NT2/D1 (cell line): Measurements from ENCODE around the gene STAP2.

Experiments
- DNase-seq: peaks from one replicate; pipeline ENCODE4 v3.0.0-alpha.2; 2011; ENCODE audit warnings: low read depth, low spot score
- H3K27me3 ChIP-seq: 2 replicates; pipeline ENCODE4 v1.6.0; 2011; ENCODE audit warnings: mild to moderate bottlenecking; ENCODE audit not compliant: insufficient read length, insufficient read depth
- H3K36me3 ChIP-seq: 2 replicates; pipeline ENCODE4 v1.6.1; 2011; ENCODE audit warnings: mild to moderate bottlenecking, low read length, mixed read lengths; ENCODE audit not compliant: insufficient read depth, insufficient read length
- H3K4me1 ChIP-seq: 2 replicates; pipeline ENCODE4 v1.5.1; 2011; ENCODE audit not compliant: insufficient read depth, insufficient read length
- H3K4me3 ChIP-seq: 2 replicates; pipeline ENCODE4 v1.5.1; 2011; ENCODE audit warnings: low read depth; ENCODE audit not compliant: insufficient read length
- H3K9ac ChIP-seq: 2 replicates; pipeline ENCODE4 v1.6.0; 2011; ENCODE audit warnings: low read depth; ENCODE audit not compliant: insufficient read length
- H3K9me3 ChIP-seq: 2 replicates; pipeline ENCODE4 v1.5.1; 2011; ENCODE audit warnings: mild to moderate bottlenecking, low read length; ENCODE audit not compliant: insufficient read depth
- SUZ12 ChIP-seq: IDR thresholded peaks from 2 replicates; pipeline ENCODE4 v1.6.1; 2011; ENCODE audit not compliant: insufficient read length, insufficient read depth; ENCODE audit errors: extremely low read depth
- YY1 ChIP-seq: IDR thresholded peaks from 2 replicates; pipeline ENCODE4 v1.6.1; 2011; ENCODE audit not compliant: insufficient read length, insufficient read depth
- ZNF274 ChIP-seq: IDR thresholded peaks from 2 replicates; pipeline ENCODE4 v1.6.1; 2011; ENCODE audit warnings: mild to moderate bottlenecking, low read depth, low read length

The STAP2 gene

DNA sequence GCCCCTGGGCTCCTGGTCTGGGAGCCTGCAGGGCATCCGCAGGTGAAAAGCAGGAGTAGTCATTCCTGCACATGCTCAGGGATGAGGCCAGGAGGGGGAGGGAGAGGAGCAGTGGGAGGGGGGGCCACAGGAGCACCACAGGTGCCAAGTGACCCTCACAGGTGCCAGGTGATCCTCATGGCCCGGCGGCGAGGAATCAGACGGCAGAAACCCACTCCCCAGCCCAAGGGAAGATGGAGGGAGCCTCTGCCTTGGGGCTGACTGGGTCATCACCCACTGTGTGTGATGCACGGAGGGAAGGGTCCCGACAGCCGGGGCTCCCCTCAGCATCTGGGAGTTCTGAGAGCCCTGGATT is 34.4 kb upstream of the STAP2 start:
- no peak for TF ChIP-seq ZNF274
- no peak for TF ChIP-seq YY1
- no peak for TF ChIP-seq SUZ12
- peaks cover 39% of the 10 kb centered on the region for H3K36me3 ChIP-seq
- H3K4me1 ChIP-seq = peaks cover 57% of the 10 kb centered on the region
- no peaks in the 10 kb centered on the region for H3K9me3 ChIP-seq
- no peaks in the 10 kb centered on the region for H3K27me3 ChIP-seq
- no peak for DNase-seq
- H3K4me3 ChIP-seq = no peak overlapping the region
- H3K9ac ChIP-seq = no peak overlapping the region

DNA sequence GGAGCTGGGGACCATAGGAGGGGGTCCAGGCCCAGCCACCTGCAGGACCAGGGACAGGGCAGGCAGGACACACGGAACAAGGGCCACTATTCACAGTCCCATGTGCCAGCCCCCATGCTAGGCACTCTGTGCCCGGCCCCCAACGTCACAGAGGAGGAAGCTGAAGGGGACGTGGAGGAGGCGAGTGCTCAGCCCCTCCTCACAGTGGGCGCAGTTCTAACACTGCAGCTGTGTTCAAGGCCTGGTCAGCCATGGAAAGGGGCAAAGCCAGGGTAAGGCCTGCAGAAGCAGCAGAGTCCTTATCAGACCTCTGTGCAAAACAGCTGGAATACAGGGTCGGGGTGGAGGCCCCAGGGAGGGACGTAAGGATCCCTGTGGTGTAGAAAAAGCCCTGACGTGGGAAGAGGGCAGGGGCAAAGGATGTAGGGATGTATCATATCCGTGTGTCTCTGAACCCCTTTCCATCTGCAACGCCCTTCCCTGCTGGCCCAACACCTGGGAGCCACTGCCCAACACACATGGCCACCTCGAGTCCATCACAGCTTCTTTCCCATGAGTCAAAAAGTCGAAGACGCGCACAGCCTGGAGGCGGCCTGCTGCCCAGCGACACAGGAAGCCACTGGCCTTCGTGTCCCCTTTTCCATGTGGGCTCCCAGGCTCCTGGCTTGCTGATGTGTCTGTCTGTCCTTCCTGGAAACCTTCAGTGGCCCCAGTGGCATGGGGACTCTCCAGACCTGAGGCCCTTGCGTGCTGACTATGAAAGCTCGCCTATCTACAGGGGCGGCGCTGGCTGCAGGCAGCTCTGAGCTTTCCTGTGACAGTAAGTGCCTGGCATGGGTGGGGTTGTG is 33.8 kb upstream of the STAP2 start:
- Histone ChIP-seq H3K9me3 (no peaks in the 10 kb centered on the region), H3K4me3 (no peak overlapping the region), H3K4me1 (peaks cover 56% of the 10 kb centered on the region), H3K27me3 (no peaks in the 10 kb centered on the region), H3K36me3 (peaks cover 42% of the 10 kb centered on the region), H3K9ac (peak overlapping the region; percentile 36)
- DNase-seq = no peak
- TF ChIP-seq YY1 = no peak

DNA sequence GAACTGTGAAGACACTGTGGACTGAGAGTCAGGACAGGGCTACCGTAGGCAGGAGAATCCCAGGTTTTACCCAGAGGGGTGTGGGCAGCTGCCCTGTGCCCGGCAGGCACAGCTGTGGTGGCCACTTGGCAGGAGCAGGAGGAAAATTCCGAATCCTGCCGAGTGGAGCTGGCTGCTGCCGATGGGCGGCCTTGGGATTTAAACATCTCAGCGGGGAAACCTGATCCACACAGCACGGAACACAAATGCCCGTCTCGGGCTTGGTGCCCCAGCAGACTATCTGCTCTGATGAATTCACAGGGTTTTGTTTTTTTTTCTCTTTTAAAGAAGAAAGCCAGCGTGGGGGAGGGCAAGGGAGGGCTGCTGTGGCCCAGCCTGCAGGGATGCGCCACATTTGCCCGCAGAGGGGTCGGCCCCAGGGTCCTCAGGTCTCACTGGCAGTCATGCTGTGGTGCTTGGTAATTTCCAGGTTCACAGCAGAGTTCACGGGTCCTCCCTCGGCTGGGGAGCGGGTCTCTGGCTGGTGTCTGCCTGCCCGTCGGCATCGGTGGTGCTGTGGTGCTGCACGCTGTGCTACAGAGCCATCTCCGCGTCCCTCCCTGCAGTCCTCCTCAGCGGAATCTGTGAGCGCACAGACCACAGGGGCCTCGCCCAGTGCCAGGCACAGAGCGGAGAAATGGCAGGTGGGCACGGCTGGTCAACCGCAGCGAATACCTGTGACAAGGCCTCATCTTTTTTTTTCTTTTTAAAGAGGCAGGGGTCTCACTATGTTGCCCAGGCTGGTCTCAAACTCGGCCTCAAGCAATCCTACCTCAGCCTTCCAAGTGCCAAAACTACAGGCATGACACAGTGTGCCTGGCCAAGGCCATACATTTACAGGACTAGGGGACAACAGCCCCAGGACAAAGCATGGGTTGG is 32.9 kb upstream of the STAP2 start:
- Histone ChIP-seq H3K36me3 (peaks cover 51% of the 10 kb centered on the region), H3K4me3 (no peak overlapping the region), H3K27me3 (no peaks in the 10 kb centered on the region), H3K4me1 (peaks cover 49% of the 10 kb centered on the region), H3K9ac (peak overlapping the region; percentile 27), H3K9me3 (no peaks in the 10 kb centered on the region)
- no peak for TF ChIP-seq YY1
- no peak for TF ChIP-seq SUZ12
- TF ChIP-seq ZNF274 = no peak
- DNase-seq = no peak

DNA sequence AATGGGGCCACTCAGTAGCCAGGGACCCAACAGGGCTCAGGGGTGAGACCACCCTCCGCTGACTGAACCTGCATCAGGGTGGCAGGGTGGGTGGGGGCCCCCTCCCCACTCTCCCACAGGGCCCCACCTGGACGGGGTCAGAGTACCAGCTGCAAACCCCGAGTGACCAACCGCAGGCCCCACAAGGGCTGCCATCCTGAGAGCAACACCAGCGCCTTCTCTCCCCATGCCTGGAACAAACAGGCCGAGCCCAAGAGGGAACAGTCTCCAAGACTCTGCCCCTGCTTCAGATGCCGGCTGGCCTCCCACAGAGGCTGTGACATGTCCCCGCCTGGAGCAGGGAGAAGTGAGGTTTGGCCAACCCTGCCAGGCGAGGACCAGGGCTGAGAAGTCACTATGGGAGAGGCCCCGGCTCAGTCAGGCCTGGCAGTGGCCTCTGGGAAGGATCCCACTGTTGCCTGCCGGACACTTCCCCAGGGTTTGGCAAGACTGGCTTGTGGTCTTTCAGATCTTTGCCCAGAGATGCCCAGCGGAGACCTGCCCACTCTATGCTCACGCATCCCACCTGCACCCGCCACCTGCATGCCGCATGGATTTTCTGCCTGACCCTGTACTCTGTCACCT is 31.9 kb upstream of the STAP2 start:
- no peak for TF ChIP-seq SUZ12
- TF ChIP-seq ZNF274 = no peak
- TF ChIP-seq YY1 = no peak
- no peak overlapping the region for H3K9ac ChIP-seq
- H3K4me3 ChIP-seq = no peak overlapping the region

DNA sequence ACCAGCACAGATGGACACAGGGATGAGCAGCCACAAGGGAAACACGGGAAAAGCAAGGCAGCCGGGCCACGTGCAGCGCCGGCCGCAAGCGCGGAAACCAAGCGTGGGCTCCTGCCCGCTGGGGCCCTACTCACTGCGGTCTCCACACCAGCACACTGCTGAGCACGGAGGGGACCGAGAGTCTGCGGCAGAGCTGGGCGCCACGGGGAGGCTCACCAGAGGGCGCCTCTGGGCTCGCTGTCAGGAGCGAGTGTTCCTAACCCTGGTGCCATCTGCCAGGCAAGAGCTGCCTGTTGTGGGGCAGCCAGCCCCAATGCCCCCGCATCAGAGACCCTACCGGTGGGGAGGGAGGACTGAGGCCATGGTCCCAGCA is 31.2 kb upstream of the STAP2 start:
- Histone ChIP-seq H3K4me1 (peaks cover 44% of the 10 kb centered on the region), H3K4me3 (no peak overlapping the region), H3K27me3 (no peaks in the 10 kb centered on the region), H3K9me3 (no peaks in the 10 kb centered on the region), H3K36me3 (peaks cover 67% of the 10 kb centered on the region), H3K9ac (no peak overlapping the region)
- DNase-seq = no peak
- no peak for TF ChIP-seq YY1
- TF ChIP-seq SUZ12 = no peak
- TF ChIP-seq ZNF274 = no peak

More for the DNA sequence above, 31.9 kb upstream of the STAP2 start:
- H3K36me3 ChIP-seq = peaks cover 61% of the 10 kb centered on the region
- H3K27me3 ChIP-seq = no peaks in the 10 kb centered on the region
- DNase-seq = no peak
- H3K9me3 ChIP-seq = no peaks in the 10 kb centered on the region
- peaks cover 47% of the 10 kb centered on the region for H3K4me1 ChIP-seq

DNA sequence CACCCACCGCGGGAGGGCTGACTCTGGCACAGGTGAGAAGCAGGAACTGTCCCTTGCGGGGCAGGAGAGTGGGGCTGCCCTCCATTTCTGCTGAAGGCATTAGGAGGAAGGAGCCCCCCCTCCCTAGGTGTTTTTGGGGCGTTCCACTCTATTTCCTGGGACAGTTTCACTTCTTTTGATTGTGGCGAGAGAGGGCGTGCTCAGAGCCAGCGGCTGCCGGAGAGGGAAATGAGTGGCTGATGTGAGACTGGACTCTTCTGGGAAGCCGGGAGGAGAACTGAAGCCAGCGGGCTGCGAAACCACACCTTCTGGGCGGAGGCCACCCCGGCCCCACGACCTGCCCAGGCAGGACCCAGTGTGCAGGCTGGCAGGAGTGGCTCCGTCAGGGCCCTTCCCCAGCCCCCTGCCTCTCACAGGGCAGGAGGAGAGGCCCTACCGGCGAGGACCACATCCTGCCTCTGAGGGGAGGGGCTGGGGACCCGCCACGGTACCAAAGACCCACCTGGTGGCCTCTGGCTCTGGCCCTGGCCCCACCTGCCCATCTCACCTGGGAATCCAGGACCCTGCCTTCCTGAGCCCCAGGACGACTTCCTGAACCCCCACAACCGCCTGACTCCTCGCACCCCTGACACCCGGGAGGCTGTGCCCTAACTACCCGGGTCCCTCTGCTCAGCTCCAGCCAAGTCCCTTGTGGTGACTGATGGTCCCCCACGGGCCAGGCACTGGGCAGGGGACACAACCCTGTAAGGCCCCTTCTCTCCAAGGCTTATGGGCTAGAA is 30.7 kb upstream of the STAP2 start:
- peaks cover 70% of the 10 kb centered on the region for H3K36me3 ChIP-seq
- no peak for DNase-seq
- H3K9ac ChIP-seq = peak overlapping the region; percentile 51
- peaks cover 38% of the 10 kb centered on the region for H3K4me1 ChIP-seq
- TF ChIP-seq ZNF274 = no peak
- TF ChIP-seq YY1 = no peak
- TF ChIP-seq SUZ12 = no peak
- H3K27me3 ChIP-seq = no peaks in the 10 kb centered on the region
- H3K4me3 ChIP-seq = no peak overlapping the region
- no peaks in the 10 kb centered on the region for H3K9me3 ChIP-seq
